ENCODE data around the gene AGRN.
"Not testable (repeated sequence)": the region's sequence is repeated elsewhere in the genome, so short reads cannot be mapped to it uniquely, and the experiment has no call there.

The AGRN gene

GRCh38 chr1:1000357-1001056, 19.4 kb upstream of the AGRN start:
- DNase-seq (ENCODE audit: low spot score), result no peak
- no peak for FAIRE-seq

- no peak for FAIRE-seq
- DNase-seq (ENCODE audit: low spot score), result no peak
Measured at GRCh38 chr1:1001057-1001783, 18.7 kb upstream of the AGRN start.

- DNase-seq (ENCODE audit: low spot score) (no peak), FAIRE-seq (no peak)
Measured at GRCh38 chr1:1003618-1004419, 16.1 kb upstream of the AGRN start.

GRCh38 chr1:1004420-1004779, 15.5 kb upstream of the AGRN start:
- DNase-seq (ENCODE audit: low spot score) (no peak), FAIRE-seq (no peak)

GRCh38 chr1:1004780-1005697, 14.9 kb upstream of the AGRN start:
- no peak for DNase-seq (ENCODE audit: low spot score)
- no peak for FAIRE-seq

- no peak for FAIRE-seq
- DNase-seq (ENCODE audit: low spot score), result no peak
Measured at GRCh38 chr1:1005774-1006304, 14.1 kb upstream of the AGRN start.

GRCh38 chr1:1006305-1007159, 13.4 kb upstream of the AGRN start:
- FAIRE-seq (no peak), DNase-seq (ENCODE audit: low spot score) (no peak)

- not testable (repeated sequence) for DNase-seq (ENCODE audit: low spot score); FAIRE-seq
Measured at GRCh38 chr1:1010131-1010530, 9.8 kb upstream of the AGRN start.

- FAIRE-seq, result no peak
- no peak for DNase-seq (ENCODE audit: low spot score)
Measured at GRCh38 chr1:1011396-1011949, 8.4 kb upstream of the AGRN start.

GRCh38 chr1:1012736-1013104, 7.2 kb upstream of the AGRN start:
- not testable (repeated sequence) for FAIRE-seq; DNase-seq (ENCODE audit: low spot score)

- no peak for FAIRE-seq
Measured at GRCh38 chr1:1013105-1013921, 6.6 kb upstream of the AGRN start, which contains the start of gene ISG15. Gene ISG15 (plus strand): TSS chr1:1013497. CDS start chr1:1013574, 77 bp downstream.

GRCh38 chr1:1013922-1014648, 5.8 kb upstream of the AGRN start:
- FAIRE-seq, result no peak
- DNase-seq (ENCODE audit: low spot score), result no peak

More at GRCh38 chr1:1013105-1013921, 6.6 kb upstream of the AGRN start, which contains the start of gene ISG15:
- DNase-seq (ENCODE audit: low spot score), result peak; percentile 73

GRCh38 chr1:1014799-1015681, 4.9 kb upstream of the AGRN start:
- FAIRE-seq (no peak), DNase-seq (ENCODE audit: low spot score) (no peak)

GRCh38 chr1:1017397-1018320, 2.3 kb upstream of the AGRN start:
- not testable (repeated sequence) for FAIRE-seq

GRCh38 chr1:1018321-1018685, 1.6 kb upstream of the AGRN start:
- DNase-seq (ENCODE audit: low spot score); FAIRE-seq: not testable (repeated sequence)

More at GRCh38 chr1:1017397-1018320, 2.3 kb upstream of the AGRN start:
- DNase-seq (ENCODE audit: low spot score), result not testable (repeated sequence)
